H54 (cell line): Measurements from ENCODE around the gene SNRPE.
"Not testable (repeated sequence)": the region's sequence is repeated elsewhere in the genome, so short reads cannot be mapped to it uniquely, and the experiment has no call there.

Source experiments
- DNase-seq: peaks from one replicate; pipeline ENCODE4 v3.0.0; 2011; ENCODE audit warnings: low spot score, mixed read lengths; ENCODE audit not compliant: insufficient read length
- FAIRE-seq: peaks from 3 replicates; lab custom pipeline; 2011; peaks lifted over from hg19 to GRCh38; lab: Jason Lieb, UNC
- POLR2A ChIP-seq: IDR thresholded peaks from 2 replicates; pipeline ENCODE4 v1.6.1; 2011; ENCODE audit warnings: low read depth, mild to moderate bottlenecking, low read length

SNRPE gene

DNA sequence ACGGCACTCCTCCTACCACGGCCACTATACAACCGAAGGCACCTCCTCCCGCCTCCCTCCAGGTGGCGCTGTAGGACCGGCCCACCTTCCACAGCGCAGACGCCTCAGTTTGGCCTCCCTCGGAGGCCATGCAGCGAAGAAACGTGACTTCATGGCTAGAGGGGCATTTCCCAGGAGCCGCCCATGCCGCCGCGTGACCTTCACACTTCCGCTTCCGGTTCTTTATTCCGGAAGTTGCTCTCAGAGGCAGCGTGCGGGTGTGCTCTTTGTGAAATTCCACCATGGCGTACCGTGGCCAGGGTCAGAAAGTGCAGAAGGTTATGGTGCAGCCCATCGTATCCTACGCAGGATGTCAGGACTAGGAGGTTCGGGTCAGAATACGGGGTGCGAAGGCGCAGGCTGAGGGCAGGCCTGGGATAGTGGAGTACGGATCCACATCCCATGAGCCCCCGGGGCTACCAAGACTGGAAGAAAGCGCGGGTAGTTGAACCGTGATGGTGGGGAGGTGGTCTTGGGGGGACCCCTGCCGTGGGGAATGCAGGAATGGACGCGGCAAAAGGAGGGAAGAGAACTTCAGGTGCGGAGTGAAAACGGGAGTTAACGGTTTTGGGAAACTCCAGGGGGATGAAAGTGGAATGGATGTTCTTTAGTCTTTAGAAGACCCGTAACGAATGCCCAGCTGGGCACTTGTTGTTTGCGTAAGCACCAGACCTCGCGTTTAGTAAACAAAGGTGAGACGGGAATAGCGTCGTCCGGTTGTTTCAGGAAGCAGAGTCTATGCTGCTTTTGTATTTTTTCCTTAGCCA, at the start of gene SNRPE:
Gene SNRPE, plus strand, starts transcription at position 221 of the 806 bp plus-strand sequence. Its CDS starts 61 bp downstream, at position 282.
- TF ChIP-seq POLR2A, result peak; percentile 79
- FAIRE-seq (peak; percentile 89), DNase-seq (peak; percentile 80)

DNA sequence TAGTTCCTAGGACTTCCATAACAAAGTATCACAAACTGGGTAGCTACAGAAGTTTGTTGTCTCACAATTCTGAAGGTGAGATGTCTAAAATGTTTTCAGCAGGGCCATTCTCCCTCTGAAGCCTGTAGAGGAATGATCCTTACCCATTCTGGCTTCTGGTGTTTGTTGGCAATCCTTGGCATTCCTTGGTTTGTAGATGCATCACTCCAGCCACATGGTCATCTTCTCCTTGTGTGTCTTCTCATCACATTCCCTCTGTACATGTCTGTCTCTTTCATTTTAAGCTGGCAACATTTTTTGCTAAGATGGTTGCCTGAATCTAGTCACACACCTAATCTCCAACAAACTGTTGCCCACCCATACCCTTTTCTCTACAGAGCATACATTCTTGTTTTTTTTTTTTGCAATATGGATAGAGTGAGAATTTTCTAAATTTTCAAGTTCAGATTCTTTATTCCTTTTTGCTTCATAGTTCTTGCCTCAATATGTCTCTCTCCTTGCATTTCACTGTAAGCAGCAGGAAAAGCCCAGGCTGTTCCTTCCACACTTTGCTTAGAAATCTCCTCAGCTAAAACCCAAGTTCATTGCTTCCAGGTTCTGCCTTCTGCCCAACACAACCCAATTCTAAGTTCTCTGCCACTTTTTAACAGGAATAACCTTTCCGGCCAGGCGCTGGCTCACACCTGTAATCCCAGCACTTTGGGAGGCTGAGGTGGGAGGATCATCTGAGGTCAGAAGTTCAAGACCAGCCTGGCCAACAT, 47.6 kb upstream of the SNRPE start:
- TF ChIP-seq POLR2A, result no peak
- FAIRE-seq (no peak), DNase-seq (no peak)

DNA sequence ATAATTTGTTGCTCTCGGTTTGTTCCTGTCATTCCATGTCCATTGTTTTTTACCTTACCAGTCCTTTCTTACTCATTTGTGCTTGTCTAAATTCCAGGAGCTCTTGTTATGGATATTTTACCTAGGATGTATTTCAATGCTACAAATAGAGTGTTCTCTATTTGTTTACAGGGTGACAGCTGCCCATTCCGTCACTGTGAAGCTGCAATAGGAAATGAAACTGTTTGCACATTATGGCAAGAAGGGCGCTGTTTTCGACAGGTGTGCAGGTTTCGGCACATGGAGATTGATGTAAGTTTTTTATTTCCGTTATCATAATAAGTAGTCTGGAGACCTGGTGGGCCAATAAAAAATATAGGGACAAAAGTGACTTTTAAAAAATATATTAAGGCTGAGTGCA, 43.0 kb upstream of the SNRPE start:
- no peak for TF ChIP-seq POLR2A
- FAIRE-seq (no peak), DNase-seq (no peak)

DNA sequence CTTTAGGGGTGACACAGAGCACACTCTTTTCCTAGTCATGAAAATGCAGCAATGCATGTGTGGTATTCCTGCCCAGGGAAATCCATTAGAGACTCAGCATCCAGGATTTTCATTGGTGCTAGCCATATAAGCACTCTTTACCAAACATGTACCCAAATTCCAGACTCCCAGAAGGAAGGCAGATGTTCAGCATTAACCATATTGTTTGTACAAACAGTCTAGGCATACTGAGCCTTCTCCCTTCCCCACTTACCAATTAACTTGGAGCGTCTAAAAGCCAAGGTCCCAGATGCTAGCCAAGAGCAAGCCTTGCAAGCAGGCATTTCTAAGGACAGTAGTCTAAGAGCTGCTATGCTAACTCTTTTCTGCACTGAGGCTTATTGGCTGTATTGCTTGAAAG, 38.1 kb upstream of the SNRPE start:
- FAIRE-seq (no peak), DNase-seq (no peak)
- TF ChIP-seq POLR2A, result no peak

DNA sequence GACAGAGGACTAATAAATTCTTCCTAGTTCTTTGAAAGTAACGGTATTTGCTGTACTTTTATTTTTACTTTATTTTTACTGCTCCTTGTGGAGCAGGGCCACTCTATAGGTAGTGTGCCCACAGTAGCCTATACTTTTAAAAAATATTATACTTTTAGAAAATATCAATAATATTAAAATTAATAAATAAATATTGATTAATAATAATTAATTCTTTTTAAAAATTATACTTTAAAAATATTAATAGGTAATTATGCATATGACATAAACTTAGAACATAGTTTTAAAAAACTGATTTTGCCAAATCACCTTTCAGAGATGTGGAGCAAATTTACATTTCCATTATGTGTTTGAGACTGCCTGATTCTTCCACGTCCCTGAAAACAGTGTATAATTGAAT, 35.2 kb upstream of the SNRPE start:
- DNase-seq, result no peak
- TF ChIP-seq POLR2A, result no peak
- FAIRE-seq, result no peak

DNA sequence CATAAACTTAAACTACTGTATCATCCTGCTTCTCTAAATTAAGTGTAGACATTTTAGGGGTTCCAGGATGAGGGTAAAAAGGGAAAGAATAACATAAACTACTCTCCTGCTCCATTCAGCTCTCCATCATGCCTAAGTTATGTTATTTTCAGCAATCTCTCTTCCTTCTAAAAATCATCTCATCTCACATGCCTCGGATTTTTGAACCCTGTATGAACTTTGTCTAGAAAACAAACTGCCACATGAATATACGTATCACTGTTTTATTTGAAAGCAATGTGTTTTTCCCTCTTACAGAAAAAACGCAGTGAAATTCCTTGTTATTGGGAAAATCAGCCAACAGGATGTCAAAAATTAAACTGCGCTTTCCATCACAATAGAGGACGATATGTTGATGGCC, 33.4 kb upstream of the SNRPE start:
- DNase-seq, result no peak
- no peak for FAIRE-seq
- no peak for TF ChIP-seq POLR2A

DNA sequence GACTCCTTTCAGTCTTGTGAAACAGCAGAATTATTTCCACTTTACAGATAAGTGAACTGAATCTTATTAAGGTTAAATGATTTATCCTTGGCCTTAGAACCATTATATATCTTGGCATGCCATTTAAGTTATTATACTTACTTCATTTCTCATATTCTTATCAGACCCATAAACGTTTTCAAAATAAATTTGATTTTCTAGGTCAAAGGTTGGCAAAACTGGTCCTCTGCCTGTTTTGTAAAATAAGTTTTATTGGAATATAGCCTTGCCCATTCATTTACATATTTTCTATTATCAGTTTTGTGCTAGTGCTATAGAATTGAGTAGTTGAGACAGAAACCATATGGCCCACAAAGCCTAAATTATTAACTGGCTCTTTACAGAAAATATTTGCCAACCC, 32.9 kb upstream of the SNRPE start:
- DNase-seq (no peak), FAIRE-seq (no peak)
- TF ChIP-seq POLR2A, result no peak

DNA sequence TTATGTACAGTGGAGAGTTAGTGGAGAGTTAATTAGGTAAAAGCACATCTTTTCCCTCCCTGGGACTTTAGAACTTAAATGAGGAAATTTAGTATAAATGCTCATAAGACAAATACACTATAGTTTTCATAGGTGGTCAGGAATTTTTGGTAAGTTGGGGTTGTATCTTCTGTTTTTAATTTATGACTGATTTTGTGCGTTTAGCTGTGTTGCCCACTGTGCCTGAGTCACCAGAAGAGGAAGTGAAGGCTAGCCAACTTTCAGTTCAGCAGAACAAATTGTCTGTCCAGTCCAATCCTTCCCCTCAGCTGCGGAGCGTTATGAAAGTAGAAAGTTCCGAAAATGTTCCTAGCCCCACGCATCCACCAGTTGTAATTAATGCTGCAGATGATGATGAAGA, 32.2 kb upstream of the SNRPE start:
- DNase-seq, result not testable (repeated sequence)
- FAIRE-seq, result peak; percentile 57

DNA sequence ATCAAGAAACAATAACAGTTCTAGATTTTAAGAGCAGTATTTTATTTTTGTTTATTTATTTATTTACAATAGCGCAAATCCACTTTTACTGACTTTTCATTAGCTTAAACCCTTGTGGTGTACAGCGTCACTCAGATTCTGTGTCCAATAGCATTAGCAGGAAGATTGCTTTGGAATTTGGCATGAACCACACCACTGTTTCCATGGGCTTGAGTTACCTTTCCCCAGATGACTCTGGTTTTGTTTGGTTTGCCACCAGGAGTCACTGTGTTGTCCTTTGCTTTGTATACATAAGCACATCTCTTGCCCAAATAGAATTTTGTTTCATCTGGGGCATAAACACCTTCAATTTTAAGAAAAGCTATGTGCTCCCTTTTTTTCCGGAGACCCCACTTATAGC, 25.9 kb upstream of the SNRPE start:
- TF ChIP-seq POLR2A, result no peak
- DNase-seq (no peak), FAIRE-seq (no peak)

DNA sequence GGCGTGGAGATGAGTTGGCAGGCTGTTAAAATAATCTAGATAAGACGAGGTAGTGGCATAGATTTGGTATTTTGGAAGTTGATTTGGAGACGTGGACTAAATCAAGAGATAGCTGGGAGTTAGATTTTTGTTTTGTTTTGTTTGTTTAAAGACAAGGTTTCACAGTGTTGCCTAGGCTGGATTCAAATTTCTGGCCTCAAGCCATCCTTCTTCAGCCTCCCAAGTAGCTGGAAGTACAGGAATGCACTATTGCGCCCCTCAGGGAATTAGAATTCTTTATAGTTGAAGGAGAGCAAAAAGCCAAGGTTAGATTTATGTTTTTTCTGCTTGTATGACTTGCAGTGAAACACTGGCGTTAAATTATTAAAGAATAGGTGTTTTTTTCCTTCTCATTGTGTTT, 22.3 kb upstream of the SNRPE start:
- no peak for TF ChIP-seq POLR2A
- no peak for FAIRE-seq
- no peak for DNase-seq

DNA sequence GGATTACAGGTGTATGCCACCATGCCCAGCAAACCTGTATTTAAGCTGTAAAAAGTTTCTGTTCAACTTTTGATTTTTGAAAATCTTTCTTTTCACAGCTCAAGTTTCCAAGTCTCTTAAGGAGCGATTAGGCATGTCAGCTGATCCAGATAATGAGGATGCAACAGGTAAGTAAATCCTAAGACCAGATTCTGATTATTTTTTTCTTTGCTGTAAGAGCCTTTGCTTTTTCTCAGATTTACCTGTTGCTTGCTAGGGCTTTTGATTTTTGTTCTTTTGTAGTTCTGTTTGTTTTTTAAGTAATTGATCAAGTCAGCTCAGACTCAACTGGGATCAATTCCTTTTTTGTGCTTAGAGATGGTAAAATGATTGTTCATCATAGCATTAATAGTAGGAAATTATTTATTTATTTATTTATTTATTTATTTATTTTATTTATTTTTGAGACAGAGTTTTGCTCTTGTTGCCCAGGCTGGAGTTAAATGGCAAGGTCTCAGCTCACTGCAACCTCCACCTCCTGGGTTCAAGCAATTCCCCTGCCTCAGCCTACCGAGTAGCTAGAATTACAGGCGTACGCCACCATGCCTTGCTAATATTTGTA, 21.1 kb upstream of the SNRPE start:
- TF ChIP-seq POLR2A, result no peak
- DNase-seq (no peak), FAIRE-seq (no peak)

DNA sequence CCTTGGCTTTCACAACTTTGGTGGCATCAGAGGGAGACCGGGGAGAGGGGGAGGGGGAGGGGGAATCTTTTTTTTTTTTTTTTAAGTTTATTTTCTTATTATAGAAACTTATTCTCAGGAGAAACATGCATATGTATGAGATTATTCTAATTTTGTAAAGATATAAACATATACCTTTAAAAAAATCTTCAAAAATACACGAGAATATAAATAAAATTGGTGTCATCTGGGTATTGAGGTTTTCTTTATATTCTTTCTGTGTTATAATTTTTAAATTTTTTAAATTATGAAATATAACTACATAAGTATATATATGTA, 18.9 kb upstream of the SNRPE start:
- no peak for TF ChIP-seq POLR2A
- no peak for FAIRE-seq
- no peak for DNase-seq

DNA sequence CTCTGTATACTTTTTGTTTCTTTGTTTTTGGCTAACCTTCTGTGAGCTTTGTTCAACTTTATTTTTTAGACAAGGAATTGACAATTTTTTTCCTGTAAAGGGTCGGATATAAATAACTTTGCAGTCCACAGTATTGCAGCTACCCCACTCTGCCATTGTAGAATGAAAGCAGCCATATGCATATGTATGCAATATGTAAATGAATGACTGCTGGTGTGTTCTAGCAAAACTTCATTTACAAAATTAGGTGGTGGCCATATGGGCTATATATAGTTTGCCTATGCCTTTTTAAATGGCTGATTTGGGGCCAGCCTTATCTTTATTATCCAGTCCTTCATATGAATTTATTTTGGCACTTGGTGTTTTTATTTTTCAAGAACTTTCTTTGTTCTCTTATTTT, 18.0 kb upstream of the SNRPE start:
- DNase-seq, result no peak
- no peak for FAIRE-seq
- TF ChIP-seq POLR2A, result no peak

DNA sequence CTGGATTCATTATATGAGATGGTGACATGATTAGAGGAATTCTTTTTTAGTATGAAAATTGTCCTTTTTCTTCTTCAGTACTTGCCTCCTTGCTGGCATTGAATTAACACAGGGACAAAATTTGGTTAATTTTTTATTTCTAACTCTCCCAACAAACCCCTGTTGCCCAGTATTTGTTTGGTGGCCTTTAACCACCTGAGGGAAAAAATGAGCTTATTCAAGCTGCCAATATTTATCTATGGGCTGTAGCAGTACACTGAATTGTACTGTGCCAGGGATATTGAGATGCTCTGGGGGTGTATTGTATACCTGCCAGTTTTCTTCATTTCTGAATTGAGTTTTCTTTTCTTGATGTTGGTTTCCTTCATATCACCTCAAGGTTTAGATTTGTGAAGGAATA, 8.3 kb upstream of the SNRPE start:
- FAIRE-seq, DNase-seq: not testable (repeated sequence)
